ENCODE measurements around the gene CCNT2.

DNA sequence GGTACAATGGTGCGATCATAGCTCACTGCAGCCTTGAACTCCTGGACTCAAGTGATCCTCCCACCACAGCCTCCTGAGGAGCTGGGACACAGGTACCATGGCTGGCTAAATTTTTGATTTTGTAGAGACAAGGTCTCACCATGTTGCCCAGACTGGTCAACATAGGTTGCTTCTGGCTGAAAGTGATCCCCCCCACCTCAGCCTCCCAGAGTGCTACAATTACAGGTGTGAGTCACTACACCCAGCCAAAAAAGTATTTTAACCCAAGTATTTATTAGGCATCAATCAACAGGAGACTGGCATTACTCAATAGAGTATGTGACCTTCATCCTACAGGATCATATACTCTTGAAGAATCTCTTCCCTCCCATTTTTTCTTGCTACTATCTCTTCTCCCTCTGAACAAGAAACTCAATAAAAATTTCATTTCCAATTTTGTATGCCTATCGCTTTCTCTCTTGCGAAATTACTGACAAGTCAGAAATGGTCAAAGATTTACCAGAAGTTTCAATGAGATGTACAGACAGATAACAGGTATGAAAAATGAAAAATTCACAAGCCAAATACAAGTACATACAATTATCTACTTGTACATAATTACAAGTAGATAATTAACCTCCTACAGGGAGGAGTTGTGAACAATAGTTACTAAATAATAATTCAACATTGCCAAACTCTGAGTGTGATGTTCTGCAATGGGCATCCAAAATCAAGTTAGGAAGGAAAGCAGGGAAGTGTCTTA is 34.9 kb upstream of the CCNT2 start:
- TF ChIP-seq EZH2 (IDR thresholded peaks at IDR 0.05; ENCODE audit: borderline replicate concordance, low read depth, low read length, poor library complexity, severe bottlenecking), result no peak
- TF ChIP-seq, protein P1, sequence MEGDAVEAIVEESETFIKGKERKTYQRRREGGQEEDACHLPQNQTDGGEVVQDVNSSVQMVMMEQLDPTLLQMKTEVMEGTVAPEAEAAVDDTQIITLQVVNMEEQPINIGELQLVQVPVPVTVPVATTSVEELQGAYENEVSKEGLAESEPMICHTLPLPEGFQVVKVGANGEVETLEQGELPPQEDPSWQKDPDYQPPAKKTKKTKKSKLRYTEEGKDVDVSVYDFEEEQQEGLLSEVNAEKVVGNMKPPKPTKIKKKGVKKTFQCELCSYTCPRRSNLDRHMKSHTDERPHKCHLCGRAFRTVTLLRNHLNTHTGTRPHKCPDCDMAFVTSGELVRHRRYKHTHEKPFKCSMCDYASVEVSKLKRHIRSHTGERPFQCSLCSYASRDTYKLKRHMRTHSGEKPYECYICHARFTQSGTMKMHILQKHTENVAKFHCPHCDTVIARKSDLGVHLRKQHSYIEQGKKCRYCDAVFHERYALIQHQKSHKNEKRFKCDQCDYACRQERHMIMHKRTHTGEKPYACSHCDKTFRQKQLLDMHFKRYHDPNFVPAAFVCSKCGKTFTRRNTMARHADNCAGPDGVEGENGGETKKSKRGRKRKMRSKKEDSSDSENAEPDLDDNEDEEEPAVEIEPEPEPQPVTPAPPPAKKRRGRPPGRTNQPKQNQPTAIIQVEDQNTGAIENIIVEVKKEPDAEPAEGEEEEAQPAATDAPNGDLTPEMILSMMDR (conservative IDR thresholded peaks at IDR 0.05; ENCODE audit: low read depth, low read length), result no peak
